ENCODE measurements around the gene ALG6. TPM values are rescaled to one million over a fixed set of nuclear protein-coding genes. Genes with fewer than 3 reads are reported as not detected.

Gene ALG6
- total and polyA plus RNA-seq, 2 of the 13 experiments (the other 11 are each of a cell fraction or from before 2014, with no cell fraction given), result 6.8 to 8.1 TPM

GRCh38 chr1:63480057-63480456, 112.6 kb downstream of the ALG6 start:
- no peaks in the 10 kb centered on the region for H3K27me3 ChIP-seq (ENCODE audit: control insufficient read depth in 1 of 2, insufficient read depth in 2 of 2, low read length in 2 of 2)
- peaks cover 0 to 3% of the 10 kb centered on the region in 2 experiments; a peak in 1 of 5 replicates for H3K36me3 ChIP-seq (replicated peaks in 1 of 2; ENCODE audit: control insufficient read depth in 1 of 2, insufficient read depth in 2 of 2, low read length in 2 of 2)
- DNase-seq (ENCODE audit: low spot score) (no peak), ATAC-seq (no peak), FAIRE-seq (no peak)
- 87% methylated on average over 1 of the region's 1 CpG for WGBS (ENCODE audit: low lambda C conversion rate)
- H3K9ac ChIP-seq (ENCODE audit: insufficient read depth, low read depth, low read length), result no peak overlapping the region
- no peak overlapping the region for H3K27ac ChIP-seq (ENCODE audit: extremely low read length, insufficient read depth, low read length)
- no peaks in the 10 kb centered on the region for H3K9me3 ChIP-seq (ENCODE audit: low read length)
- ChIA-PET POLR2A (no interaction called here), CTCF (ENCODE audit: low intra/inter-chr PET ratio, low total read pairs) (no interaction called here)
- intact Hi-C loops (cut with micrococcal nuclease; ENCODE audit: unreplicated experiment) (no loop called here), in situ Hi-C loops (cut with HindIII; ENCODE audit: extremely low pct_ligation_motif_present, low pct_unique_long_range_greater_than_20kb) (no loop called here)
- H3K4me1 ChIP-seq (ENCODE audit: insufficient read depth, low read length), result no peaks in the 10 kb centered on the region
- no peaks in the 10 kb centered on the region for H4K20me1 ChIP-seq (ENCODE audit: insufficient read depth, low read length)
- BruUV-seq (replicated peaks), result no TSS peak
- H3K4me2 ChIP-seq (ENCODE audit: low read depth, low read length), result no peak overlapping the region
- no peak overlapping the region for H3K4me3 ChIP-seq (replicated peaks in 1 of 3; ENCODE audit: insufficient read depth in 1 of 3, low read depth in 2 of 3, low read length in 3 of 3)
- H3K79me2 ChIP-seq (ENCODE audit: insufficient read depth, low read length), result no peaks in the 10 kb centered on the region
- no peak overlapping the region for H2AFZ ChIP-seq (ENCODE audit: low read length)
- TF ChIP-seq HOMEZ (CRISPR knock-in tag; IDR thresholded peaks at IDR 0.05; ENCODE audit: low read depth) (no peak), DBP (CRISPR knock-in tag; IDR thresholded peaks at IDR 0.05; ENCODE audit: not compliant biosample characterization) (no peak), SMARCC2 (IDR thresholded peaks at IDR 0.05) (no peak), SRY (CRISPR knock-in tag; IDR thresholded peaks at IDR 0.05) (no peak), RAD51 (IDR thresholded peaks at IDR 0.05; ENCODE audit: borderline replicate concordance) (no peak), TCF12 (IDR thresholded peaks at IDR 0.05) (no peak), TCF12 (CRISPR knock-in tag; IDR thresholded peaks at IDR 0.05) (no peak), FLYWCH1 (CRISPR knock-in tag; IDR thresholded peaks at IDR 0.05) (no peak), ZBTB39 (CRISPR knock-in tag; IDR thresholded peaks at IDR 0.05) (no peak), SPEN (CRISPR knock-in tag; IDR thresholded peaks at IDR 0.05; ENCODE audit: low read depth) (no peak), GPBP1L1 (CRISPR knock-in tag; IDR thresholded peaks at IDR 0.05) (no peak), RERE (CRISPR knock-in tag; IDR thresholded peaks at IDR 0.05; ENCODE audit: low read depth) (no peak), ZSCAN30 (CRISPR knock-in tag; IDR thresholded peaks at IDR 0.05) (no peak), ZFP62 (CRISPR knock-in tag; IDR thresholded peaks at IDR 0.05) (no peak), HDAC1 (CRISPR knock-in tag; IDR thresholded peaks at IDR 0.05) (no peak)
